NCI-H345 treated with DMSO at 0.1 percent for 48 hours (cell line): ENCODE data around the gene OR6J1.
"Not testable (repeated sequence)": the region's sequence is repeated elsewhere in the genome, so short reads cannot be mapped to it uniquely, and the experiment has no call there.

Experiments used
- DNase-seq: peaks from one replicate; lab custom pipeline; 2025; ENCODE audit not compliant: unreplicated experiment; lab: John Stamatoyannopoulos, UW

OR6J1 gene

DNA sequence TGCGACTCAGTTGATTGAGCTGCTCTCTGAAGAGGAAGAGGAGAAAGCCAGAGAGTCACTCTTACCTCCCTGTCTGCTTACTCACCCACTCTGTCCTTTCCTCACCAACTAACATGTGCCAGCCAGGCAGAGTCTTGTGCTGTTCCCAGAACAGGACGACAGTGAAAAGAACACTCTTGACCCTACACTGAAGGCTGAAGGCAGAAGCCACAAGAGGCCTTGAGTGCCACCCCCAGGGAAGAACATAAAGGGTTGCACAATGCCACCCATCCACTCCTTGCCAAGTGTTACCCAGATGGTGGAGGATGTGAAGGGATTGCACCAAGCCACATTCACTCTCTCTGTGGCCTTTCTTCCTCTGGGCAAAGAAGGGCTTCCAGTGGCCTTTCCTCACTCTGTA is 33.2 kb downstream of the OR6J1 start:
- no peak for DNase-seq

DNA sequence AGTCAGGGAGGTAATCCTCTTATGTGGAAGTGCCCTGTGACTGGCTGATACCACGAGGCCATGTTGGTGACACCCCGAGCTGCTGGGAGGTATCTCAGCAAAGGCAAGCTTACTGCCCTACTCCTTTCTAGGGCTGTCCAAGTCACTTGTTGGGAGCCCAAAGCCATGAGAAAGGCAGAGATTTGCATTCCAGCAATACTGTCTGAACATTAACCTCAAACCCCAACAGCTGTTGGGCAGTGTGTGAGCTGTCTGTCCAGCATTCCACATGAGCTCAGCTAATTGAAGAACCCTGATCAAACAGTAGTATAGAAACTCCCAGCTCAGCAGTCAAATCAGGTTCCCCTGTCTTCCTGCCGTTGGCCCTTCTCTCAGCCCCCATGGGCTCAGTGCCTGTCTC is 36.9 kb downstream of the OR6J1 start:
- DNase-seq: no peak

DNA sequence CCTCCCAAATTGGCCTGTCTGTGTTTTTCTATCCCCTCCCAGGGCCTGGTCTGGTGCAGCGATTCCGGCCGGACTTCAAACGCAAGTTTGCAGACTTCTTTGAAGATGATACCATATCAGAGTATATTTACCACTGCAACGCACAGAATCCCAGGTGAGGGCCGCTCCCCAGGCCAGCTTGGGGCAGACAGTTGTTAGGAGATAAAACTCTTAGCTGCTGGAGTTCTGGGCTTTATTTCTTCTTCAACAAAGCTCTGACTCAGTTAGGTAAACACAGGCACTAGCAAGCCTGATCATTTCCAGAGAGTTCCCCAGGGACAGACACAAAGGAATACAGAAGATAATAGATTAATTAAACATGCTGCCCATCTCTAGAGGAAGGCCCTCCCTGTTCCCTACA is 37.8 kb downstream of the OR6J1 start:
- DNase-seq: peak; percentile 22

DNA sequence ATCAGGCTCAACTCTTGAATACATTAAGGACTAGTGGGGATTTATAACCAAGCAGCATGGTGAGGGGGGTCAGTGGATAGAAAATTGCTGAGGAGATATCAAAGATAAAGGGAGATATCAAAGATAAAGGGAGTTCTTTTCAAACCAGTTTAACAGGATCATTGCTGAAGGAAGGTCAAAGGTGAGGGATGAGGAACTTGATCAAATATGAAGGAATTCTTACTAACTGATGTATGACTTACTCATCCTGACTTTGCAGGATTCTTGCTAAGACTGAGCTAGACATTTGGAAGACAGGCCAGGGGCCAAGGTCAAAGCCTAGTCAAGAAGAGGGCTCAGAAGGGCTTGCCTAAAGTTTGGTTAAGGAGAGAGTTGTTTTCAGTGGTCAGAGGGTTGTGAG is 41.3 kb downstream of the OR6J1 start:
- no peak for DNase-seq

DNA sequence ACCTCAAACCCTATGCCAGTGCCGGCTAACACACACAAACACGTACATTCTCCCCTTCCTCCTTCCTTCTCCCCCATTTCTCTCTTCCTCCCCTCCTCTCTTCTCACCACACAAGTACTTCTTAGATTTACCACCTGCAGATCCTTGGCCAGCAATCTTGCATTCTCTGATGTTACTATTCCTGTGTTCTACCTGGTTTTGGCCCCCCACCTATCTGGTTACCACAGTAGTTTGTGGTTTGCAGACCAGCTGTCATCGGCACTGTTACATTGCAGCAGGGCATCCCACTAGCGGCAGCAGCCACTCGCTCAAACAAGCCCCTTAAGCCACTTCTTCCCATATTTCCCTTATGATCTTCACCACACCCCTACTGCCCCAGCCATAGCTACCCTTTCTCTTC is 42.2 kb downstream of the OR6J1 start:
- no peak for DNase-seq

DNA sequence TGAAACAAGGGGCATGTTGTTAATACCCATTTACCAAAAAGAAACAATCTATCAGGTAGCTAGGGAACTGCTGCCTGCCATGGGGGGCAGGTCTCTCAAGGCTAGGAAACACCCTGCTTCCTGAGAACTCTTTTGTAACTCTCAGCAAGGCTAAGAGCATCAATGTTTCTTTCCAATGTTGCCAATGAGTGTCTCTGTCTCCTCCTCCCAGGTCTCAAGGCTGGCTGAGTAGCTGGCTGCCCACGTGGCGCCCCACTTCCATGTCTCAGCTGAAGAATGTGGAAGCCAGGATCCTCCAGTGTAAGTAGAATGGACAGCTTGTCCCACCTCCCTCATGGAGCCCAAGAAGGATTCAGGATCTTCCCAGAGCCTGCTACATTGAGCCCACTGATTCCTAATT is 42.7 kb downstream of the OR6J1 start:
- no peak for DNase-seq

DNA sequence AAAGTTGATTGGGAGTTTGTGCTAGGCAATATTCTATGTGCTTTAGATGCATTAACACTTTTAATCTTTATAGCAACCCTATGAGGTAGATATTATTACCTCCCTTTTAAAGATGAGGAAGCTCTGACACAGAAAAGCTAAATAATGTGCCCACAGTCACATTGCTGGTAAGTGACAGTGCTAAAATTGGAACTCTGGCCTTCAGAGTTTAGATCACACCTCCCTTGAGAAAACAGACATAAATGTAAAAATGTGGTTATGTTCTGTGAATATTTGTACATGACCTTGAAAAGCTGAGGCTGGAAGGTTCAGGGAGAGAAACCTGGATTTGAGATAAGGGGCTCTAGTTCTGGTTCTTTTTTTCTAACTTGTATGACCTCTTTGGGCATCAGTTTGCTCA is 44.1 kb downstream of the OR6J1 start:
- DNase-seq: no peak

DNA sequence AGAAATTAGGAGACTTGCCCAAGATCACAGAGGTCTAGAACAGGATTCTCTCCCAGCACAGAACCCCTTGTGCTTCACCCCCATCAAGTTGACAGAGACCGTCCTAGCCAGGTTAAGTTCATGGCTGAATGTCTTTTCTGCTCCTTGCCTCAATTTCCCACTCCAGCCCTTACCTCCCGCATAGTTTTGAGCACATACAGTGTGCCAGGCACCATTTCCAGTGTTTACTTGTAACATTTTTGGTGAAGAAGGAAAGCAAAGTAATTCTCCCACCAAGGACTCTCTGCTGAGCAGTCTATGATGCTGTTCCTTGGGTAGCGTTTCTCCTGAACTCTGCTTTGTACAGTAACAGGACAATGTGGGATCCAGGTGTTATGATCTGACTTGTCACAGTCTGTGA is 44.8 kb downstream of the OR6J1 start:
- DNase-seq: no peak

DNA sequence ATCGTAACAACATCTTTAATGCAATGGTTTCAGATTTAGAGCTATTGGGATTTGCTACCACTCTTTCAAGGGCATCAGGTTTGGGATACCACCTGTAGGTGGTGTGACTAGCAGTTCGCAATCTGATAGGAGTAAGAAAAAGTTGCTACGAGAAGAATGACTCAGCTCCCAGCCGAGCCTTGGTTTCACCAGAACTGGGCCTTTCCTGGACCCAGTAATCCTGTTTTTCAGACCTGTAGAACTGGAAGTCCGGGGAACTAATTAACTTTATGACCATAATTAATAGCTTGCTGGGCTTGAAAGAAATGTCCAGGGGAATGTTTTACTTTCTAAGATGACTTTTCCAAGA is 45.3 kb downstream of the OR6J1 start:
- peak; percentile 33 for DNase-seq

DNA sequence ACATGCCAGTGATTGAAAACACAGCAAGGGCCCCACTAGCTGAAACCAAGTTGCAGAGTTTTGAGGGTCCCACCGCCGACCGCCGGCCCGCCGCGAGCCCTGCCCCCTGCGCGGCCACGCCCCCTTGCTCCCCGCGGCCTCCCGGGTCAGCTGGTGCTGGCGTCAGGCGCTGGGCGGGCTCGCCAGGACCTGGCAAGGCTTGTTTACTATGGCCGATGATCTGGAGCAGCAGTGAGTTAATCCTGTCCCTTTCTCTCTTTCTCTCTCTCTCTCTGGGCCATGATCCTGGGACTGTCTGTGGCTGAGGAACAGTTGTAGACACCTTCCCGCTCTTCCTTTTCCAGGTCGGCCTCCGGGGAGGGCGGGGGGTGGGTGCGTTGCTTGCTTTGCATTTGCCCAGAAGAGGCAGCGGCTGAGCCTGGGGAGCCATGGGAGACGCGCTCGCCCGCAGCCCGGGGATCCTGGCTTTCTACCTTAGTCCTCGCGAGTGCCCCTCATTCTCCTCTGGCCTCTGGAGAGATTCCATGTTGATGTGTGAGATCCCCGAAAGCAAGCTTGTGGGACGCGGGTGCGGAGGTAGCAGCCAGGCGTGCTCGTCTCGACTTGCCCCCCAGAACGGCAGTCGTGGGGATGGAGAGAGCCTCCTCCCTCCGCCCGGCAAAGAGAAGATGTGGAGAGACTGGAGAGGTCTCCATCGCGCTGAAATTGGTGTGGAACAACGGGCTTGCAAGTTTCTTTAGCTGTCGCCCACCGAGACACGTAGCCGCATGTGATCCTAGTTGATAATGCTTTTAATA is 45.9 kb downstream of the OR6J1 start, which contains the start of gene ABHD4:
Gene ABHD4 (plus strand): TSS at position 202 of the 797 bp plus-strand sequence. CDS start 7 bp downstream, at position 209.
- peak; percentile 61 for DNase-seq

DNA sequence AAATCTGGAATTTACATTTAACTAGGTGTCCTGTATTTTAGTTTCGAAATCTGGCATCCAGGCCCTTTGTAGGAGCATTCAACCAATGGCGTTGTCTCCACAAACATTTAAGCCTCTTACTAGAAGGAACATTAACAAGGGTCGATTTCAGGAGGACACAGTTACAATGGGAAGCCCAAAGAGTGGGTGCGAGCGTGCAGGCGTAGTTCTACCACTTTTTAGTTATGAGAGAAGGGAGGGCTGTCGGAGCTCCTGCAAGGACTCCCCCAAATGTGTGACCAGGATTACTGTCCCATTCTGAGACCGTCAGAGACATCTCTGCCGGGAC is 46.4 kb downstream of the OR6J1 start:
- no peak for DNase-seq

DNA sequence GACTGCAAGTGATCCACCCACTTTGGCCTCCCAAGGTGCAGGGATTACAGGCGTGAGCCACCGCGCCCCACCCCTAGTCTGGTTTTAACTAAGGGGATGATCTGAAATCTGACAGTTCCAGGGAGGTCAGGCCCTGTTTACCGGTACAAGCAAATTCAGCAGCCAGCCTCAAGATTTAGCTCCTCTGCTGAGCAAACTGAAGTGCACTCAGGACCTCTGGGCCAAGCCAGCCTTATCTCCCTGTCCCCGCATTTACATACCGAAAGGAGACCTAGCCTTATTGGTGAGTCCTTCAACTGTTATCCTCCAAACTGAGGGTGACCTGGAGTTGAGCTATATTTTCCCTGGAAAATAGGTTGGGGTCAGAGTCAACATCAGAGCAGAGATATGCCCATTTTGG is 46.9 kb downstream of the OR6J1 start:
- DNase-seq: no peak

DNA sequence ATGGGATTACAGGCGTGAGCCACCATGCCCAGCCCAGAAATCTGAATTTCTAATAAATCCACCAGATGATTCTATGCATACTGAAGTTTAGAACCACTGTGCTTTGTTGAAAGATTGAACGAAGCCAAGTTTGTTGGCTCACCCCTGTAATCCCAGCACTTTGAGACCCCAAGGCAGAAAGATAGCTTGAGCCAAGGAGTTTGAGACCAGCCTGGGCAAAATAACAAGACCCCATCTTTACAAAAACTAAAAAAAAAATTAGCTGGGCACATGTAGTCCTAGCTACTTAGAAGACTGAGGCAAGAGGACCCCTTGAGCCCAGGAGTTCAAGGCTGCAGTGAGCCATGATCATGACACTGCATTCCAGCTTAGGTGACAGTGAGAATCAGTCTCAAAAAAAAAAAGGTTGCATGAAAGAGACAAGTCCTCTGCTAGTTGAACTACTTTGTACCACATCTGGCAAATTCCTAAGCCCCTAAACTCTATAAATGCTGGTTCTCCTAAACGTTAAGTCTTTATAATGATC is 47.7 kb downstream of the OR6J1 start:
- DNase-seq: no peak

DNA sequence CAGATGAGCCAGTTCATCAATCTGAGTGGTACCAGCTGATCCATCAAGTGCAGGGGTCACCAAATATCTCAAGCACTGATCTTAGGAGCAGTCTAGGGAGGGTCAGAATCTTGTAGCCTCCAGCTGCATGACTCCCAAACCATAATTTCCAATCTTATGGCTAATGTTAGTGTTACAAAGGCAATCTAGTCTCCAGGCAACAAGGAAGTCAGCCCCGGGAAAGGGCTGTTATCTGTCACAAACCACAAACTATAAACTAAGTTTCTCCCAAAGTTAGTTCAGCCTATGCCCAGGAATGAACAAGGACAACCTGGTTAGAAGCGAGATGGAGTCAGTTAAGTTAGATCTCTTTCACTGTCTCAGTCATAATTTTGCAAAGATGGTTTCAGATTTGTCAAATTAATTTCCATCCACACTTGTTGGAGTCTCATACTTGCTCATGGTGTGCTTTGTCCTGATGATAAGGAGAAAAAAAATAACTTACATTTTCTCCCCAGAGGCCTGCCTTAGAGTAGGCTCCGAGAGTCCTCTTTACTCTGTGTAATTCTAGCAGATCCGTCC is 49.9 kb downstream of the OR6J1 start:
- no peak for DNase-seq

DNA sequence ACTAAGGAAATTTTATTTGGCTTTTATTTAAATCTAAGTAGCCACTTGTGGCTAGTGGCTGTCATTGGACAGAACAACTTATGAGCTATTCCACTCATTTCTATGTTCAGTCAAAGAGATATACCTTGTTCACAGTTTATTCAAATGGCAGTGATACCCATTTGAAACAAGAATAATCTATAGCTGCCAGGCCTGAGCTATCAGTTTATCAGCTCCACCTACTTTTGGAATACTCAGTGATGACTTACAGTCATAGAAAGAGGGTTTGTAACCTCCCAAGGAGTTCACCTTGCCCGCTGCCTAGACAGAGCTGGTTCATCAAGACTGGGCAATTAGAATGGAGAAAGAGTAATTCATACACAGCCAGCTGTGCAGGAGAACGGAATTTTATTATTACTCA is 50.6 kb downstream of the OR6J1 start:
- no peak for DNase-seq

DNA sequence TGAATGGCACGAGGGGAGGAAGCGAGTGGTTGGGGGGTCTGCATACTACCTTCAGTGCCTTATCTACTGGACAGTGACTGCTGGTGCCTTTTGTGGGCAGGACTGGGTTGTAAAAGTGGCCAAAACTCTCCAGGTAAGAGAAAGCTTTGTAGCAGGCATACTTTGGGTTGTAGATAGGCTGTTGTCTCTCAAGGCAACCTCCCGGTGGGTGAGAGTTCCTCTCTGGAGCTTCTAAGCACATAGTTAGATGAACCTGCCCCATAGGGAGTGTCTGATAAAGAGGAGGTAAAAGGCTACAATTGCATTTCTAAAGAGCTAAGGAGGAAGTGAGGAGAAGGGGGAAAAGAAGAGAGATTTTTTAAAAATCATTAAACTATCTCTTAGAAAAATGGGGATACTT is 51.0 kb downstream of the OR6J1 start:
- no peak for DNase-seq

DNA sequence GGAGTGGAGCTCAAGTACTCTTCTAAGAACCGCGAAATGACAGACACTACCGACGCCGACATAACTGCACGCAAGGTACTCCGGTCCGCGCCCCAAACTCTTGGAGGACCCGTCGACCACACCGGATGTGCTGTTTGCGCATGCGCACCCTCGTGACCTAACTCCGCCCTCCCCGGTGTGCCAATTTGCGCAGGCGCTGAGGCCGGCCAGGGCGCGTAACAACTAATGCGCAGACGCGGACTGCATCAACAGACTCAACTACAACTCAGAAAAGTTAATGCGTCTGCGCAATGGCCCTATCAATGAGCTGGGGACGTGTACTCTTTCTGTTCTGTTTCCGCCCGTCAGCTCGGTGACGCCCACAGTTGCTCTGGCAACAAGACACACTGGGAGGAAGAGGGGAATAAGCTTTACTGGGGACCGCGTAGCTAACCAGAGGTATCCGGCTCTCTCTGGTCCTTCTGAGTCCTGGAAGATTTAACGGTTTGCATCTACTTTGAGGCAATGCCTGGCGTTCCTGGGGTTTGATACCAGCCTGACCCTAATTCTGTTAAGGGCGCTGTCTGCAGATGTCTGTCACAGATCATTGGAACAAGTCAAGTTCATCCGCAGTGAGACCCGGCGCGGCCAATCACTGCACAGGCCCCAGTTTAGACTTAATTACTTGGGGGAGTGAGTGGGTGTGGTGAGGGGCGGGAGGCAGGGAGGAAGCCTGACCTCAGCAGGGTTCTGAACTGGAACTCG is 54.9 kb downstream of the OR6J1 start, which contains the start of gene DAD1:
Gene DAD1 (minus strand): TSS at position 129 of the 744 bp plus-strand sequence. CDS start 67 bp downstream, at position 62.
- DNase-seq: peak; percentile 99

DNA sequence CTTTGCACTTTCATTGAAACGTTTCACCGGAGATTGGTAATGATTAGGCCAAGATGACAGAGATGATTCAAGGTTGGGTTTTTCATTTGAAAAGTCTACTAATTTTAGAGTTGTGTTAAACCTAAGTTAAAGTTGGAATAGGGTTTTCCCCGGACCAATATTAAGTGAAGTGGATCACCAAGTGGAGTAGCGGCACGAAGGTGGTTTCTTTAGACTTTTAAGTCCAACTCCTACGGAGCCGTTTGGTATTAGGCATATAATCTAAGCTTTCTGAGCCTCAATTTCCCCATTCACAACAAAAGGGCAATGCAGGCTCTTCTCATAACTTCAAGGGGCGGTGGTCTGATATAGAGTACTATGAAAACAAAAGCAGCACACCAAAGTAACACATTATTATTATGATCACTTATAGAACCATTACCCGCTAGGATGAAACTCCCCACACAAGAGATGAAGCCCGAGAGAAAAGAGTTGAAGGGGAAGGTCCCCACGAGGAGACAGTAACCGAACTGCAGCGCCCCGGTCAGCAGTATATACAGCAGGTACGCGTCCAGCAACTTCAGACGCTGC is 55.5 kb downstream of the OR6J1 start:
- DNase-seq: no peak

DNA sequence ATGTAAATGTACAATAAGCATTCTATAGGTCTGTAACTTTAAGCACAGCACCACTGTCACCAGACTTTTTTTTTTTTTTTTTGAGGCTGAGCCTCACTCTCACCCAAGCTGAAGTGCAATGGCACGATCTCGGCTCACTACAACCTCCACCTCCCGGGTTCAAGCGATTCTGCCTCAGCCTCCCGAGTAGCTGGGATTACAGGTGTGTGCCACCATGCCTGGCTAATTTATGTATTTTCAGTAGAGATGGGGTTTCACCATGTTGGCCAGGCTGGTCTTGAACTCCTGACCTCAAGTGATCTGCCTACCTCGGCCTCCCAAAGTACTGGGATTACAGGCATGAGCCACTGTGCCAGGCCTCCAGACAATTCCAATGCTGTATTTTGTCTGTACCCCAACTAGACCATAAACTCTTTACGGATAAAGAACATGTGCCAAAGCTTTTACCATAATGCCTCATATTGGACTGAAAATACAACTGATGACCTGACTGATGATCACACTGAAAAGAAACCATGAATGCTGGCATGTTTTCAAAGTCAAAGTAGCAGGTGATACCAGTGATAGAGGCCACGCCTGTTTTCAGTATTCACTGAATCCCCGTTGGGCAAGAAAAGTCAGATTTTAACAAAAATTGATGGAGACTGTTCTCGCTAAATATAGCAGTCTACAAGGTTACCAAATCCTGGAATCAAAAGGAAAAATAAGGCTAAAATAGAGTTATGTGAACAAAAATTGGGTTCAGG is 56.3 kb downstream of the OR6J1 start:
- DNase-seq: not testable (repeated sequence)

DNA sequence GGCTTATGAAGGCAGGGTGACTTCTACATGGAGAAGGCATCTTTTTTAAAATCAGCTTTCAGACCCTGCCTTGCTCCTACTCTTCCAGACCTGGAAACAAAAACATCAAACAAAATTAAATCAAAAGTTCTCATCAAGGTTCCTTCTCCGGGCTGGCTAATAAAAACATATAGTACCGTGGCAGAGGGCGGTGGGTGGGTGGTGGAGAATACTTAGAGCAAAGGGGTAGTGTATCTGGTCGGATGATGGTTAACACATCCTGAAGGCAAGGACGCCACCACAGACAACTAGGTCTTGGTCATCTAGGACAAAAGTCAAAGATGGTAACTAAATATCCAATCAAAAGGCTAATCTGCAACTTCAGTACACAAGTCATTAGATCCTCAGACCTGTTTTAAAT is 56.9 kb downstream of the OR6J1 start:
- DNase-seq: no peak

DNA sequence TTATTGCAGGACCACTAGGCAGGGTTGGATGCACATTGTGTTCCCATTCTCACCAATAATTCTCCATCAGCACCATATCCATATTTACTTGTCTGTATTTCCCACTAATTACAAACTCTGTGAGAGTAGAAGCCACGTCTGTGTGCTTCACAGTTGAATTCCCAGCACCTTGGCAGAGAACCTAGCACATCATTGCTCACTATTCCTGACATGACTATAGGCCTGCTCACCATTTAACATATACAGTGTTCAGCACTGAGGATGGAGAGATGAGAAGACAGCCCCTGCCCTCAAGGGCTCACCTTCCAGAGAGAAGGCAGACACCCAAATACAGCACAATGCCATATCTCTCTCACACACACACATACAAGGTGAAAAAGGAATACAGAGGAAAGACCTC is 60.2 kb downstream of the OR6J1 start:
- DNase-seq: no peak
